Ovary (tissue), 3 donors: Measurements from ENCODE around the gene HSF4.

Source experiments
- CTCF ChIP-seq, 3 donors: fragments of 450-650 bp in 2 of 3; fragments of 200-600 bp in 1 of 3; IDR thresholded peaks; one replicate each; pipeline versions ENCODE4 v1.5.1 to v1.8.0; 2016 to 2022; ENCODE audit warnings: antibody characterized with exemption in 3 of 3, mild to moderate bottlenecking in 1 of 3
- EP300 ChIP-seq: sonication (generic); formaldehyde crosslinking; IDR thresholded peaks from one replicate; pipeline ENCODE4 v1.6.1; 2017; ENCODE audit warnings: antibody characterized with exemption
- POLR2A ChIP-seq: fragments of 450-650 bp; IDR thresholded peaks from one replicate; pipeline ENCODE4 v1.6.1; 2017; ENCODE audit warnings: antibody characterized with exemption, mild to moderate bottlenecking, moderate library complexity
- donor health status: DM: no; HTN: no; CAD: no.

DNA sequence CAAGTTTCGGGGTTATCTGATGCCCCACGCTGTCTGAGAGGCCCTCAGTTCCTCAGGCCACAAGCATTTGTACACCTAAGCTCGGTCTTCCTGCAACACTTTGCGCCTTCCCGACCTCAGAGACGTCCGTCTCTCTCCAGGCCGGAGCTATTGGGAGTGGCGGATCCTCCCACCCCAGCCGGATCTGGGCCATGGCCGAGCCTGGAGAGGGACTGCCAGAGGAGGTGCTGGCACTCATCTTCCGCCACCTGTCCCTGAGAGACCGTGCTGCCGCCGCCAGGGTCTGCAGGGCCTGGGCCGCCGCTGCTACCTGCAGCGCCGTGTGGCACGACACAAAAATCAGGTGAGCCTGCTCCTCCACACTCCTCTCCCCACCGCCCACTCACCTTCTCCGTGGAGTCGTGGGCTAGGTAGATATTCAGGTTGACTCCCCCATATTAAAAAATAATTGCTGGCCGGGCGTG is 2.9 kb upstream of the HSF4 start:
- TF ChIP-seq CTCF (IDR thresholded peaks at IDR 0.05) (no peak), EP300 (no peak), POLR2A (no peak)
